HG03196 (cell line): Measurements from ENCODE around the gene ABCA6.

Source experiments
- ATAC-seq: cut with Tn5 transposase; IDR thresholded peaks from one replicate; pipeline ENCODE4 v1.9.1; 2021; ENCODE audit not compliant: unreplicated experiment

Gene ABCA6

DNA sequence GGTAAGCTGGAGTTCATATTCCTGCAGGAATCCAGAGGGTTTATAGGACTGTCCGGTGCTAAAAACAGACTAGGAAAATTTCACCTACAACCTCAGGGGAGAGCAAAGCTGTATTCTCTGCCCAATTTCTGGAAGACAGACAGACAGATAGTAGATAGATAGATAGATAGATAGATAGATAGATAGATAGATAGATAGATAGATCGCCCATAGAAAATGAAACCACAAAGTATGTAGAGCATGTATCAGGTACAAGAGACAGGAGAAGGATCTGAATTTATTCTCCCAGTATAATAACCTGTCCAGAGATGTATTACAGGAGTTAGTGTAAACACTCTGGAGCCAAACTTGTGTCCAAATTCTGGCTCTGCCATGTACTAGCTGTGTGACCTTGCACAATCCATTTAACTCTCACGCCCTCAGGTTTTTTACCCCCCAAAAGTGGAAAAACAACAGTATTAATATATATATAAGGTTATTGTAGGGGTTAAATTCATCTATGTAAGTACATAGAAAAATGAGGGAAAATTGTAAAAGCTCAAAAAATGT, 2.1 kb upstream of the ABCA6 start:
- no peak for ATAC-seq

- no peak for ATAC-seq
These were observed 1.5 kb upstream of the ABCA6 start for GRCh38 chr17:69143151-69143550.

- ATAC-seq: no peak
These were observed 594 bp upstream of the ABCA6 start for GRCh38 chr17:69142175-69142802.

GRCh38 chr17:69134112-69134511, 7.6 kb downstream of the ABCA6 start:
- ATAC-seq: no peak

DNA sequence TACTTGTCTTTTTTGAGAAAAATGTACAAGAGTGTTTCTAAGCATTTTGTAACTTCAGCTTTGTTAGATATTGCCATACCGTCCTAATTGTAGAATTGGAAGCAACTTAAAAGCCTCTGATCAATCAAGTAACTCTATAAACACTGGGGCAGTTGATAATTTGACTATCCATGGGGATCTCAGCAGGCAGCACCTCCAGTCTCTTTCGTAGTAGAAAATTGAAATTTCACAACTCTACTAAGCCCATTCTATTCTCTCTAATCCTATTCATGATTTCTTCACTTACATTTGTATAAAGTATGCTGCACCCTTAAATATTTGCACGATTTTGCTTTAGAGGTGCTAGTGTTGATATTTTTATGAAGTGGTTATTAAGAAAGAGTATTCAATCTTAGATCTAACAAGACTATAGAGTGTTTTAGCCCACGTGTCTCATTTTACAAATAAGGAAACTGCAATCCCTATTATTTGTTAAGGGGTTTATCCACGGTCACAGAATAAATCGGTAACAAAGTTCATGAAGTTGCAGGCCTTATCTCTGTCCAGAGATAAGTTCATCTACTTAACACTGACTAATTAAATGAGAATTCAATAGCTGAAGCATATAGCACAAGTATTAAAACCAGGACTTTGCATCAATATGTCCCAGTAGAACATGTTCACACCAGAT, 10.9 kb downstream of the ABCA6 start:
- no peak for ATAC-seq

GRCh38 chr17:69123626-69124025, 18.1 kb downstream of the ABCA6 start:
- no peak for ATAC-seq

DNA sequence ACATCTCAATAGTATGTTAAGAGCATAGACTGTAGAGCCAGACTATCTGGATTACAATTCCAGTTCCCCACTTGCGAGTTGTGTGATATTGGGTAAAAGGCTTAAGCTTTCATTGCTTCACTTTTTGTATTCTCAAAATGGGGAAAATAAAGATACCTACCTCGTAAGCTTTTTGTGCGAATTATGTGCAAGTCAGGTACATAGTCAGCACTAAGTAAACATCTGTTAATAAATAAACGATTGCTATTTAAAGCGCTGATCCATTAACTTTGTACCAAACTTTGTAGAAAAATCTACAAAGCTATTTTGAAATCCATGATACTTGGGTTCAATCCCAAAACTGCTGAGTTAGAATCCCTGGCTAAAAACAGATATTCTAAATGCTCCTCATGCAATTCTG, 19.6 kb downstream of the ABCA6 start:
- ATAC-seq: no peak

GRCh38 chr17:69117855-69118784, 23.6 kb downstream of the ABCA6 start:
- ATAC-seq: peak; percentile 36

DNA sequence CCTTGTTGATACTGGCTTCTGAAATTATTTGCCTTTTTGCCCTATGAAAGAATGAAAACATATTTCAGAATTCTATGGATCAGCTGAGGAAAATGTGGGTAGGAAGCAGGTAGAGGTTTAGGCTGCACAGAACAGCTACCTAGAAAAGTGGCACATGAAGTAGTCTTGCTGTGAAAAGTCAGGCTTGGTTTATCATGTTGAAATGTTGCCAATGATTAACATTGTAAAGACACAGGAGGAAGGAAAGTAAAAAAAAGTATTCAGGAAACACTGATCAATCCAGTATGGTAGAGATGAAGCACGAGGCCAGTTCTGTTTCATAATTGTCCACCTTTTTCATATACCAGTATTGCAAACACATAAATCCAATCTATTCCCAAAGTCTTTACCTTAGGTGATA, 29.9 kb downstream of the ABCA6 start:
- ATAC-seq: no peak

GRCh38 chr17:69105907-69106730, 35.6 kb downstream of the ABCA6 start:
- ATAC-seq: no peak

DNA sequence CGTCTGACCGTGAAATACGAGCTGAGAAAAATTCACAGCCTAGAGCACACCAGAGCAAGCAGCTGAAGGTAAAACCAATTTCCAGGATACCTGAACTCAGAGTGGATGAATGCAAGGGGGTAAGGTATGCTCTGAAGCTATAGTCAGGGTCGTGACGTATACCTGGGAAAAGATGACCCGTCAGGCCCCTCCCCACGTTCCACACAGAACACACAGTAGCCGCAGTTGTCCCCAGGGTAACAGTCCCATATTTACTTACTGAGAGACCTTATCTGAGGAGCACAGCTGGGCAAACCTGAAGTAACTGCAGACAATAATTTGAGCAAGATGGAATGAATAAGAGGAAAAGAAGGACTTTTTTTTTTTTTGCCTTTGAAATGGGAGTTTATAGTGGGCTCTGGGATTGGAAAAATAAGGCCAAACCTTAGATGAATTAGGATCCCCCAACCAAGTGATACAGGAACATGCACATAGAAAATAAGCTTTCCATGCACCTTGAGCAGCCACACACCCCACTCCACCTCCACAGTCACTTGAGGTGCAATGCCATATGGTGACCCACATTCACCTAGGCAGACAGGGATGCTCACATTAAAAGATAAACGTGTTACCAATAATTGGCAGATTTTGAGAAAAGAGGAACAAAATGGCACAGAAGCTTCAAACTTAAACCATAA, 38.0 kb downstream of the ABCA6 start:
- no peak for ATAC-seq

DNA sequence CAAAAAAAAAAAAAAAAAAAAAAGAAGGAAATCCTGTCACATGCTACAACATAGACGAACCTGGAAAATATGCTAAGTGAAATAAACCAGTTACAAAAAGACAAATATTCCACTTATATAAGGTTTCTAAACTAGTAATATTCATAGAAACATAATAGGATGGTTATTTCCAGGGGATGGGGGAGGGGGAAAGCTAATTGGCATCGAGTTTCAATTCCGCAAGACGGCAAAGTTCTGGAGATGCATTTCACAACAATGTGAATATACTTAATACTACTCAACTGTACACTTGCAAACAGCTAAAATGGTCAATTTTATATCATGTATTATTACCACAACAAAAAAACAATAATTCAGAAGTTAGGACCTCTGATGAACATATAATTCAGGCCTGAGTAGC, 43.1 kb downstream of the ABCA6 start:
- no peak for ATAC-seq

- no peak for ATAC-seq
These were observed 45.2 kb downstream of the ABCA6 start for GRCh38 chr17:69096541-69096940.

DNA sequence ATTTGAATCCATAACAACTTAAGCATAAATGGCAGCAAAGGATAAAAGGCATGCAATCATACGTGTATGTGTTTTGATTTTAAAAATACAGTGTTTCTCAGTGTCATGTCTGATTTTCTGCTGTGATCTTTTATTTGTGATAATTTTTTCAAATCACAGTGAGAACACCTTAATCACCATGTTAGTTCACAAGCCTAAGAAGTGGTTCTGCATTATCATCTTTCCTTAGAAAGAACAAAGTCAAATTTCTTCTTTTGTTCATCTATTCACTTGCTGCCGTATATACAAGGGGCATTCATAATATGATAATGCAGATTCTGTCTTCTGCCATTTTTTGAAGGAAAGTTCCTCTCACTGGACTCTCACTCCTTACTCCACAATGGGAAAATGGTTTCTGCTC, 47.7 kb downstream of the ABCA6 start:
- ATAC-seq: no peak

- peak; percentile 44 for ATAC-seq
These were observed 48.4 kb downstream of the ABCA6 start for GRCh38 chr17:69093279-69093789.

DNA sequence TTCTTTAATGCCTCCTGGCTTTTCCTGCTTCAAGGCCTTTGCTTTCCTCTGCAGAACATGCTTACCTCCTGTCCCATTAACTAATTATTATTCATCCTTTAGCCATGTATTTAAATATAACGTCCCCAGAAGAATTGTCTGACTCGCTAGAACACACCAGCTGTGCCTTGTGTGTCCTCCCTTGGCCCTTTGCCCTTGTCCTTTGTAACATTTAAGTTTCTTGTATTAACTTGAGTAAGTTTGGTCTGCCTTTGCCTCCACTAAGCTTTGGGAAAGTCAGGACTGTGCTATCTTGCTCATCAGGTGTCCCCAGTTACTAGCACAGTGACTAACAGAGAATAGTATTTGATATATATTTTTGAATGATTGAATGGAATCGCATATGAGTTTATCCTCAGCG, 51.3 kb downstream of the ABCA6 start:
- ATAC-seq: no peak

DNA sequence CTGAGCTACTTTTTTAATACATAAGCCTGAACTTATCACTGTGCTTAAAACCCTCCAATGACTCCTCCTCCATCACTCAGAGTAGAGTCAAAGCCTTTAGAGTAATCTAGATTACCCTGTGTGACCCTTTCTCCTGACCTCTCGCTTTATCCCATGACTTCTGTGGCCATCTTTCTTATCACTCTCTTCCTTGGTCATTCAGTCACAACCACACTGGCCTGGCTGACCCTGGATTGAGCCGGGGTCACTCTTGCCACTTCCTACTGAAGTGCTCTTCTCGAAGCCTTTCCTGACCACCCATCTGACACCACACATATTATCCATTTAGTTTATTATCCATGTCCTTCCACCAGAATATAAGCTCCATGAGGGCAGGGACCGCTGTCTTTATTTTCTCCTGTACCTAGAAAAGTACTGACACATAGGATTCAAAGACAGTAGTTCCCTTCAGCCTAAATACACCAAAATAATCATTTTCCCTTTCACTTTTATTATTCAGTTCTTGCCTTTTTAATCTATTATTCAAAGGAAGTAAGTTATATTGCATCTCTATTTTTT, 53.0 kb downstream of the ABCA6 start:
- no peak for ATAC-seq

- no peak for ATAC-seq
These were observed 55.1 kb downstream of the ABCA6 start for GRCh38 chr17:69086641-69087040.

GRCh38 chr17:69084911-69085310, 56.8 kb downstream of the ABCA6 start:
- ATAC-seq: no peak

DNA sequence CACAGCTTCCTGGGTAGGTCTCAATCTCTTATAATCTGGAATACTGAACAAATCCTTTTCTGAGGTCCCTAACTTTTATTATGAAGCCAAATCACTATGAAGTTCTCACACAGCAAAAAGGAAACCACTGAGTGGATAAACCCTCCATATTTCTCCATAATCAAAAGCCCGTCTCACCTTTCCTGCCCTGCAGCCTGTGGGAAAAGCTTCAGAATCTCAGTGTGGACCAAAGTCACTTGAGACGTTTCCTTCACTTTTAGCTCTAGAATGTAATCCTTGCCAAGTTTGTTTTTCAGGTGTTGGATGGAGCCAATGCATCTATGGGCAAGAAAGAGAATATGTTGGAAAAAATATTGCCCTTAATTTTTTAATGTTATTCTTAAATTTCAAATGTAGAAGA, 59.0 kb downstream of the ABCA6 start:
- ATAC-seq: no peak
